Measurements from ENCODE around the gene PTPRH.

- TF ChIP-seq POLR2A (IDR thresholded peaks at IDR 0.05; ENCODE audit: low read length) (no peak), GATA1 (IDR thresholded peaks at IDR 0.05; ENCODE audit: low read depth, low read length) (no peak)
These were observed 63.1 kb downstream of the PTPRH start for GRCh38 chr19:55146078-55146704.
